SU-DHL-6 (cell line): ENCODE results near the gene SPTAN1.

Experiments
- H2AFZ ChIP-seq: fragments of 200-600 bp; sonication (generic); 2 replicates; pipeline ENCODE4 v1.6.1; 2014; ENCODE audit warnings: low read depth, mild to moderate bottlenecking, moderate library complexity, mixed read lengths, antibody characterized with exemption, low read length; ENCODE audit not compliant: severe bottlenecking
- H3F3A ChIP-seq: fragments of 200-600 bp; shearing (Covaris generic); 2 replicates; pipeline ENCODE4 v1.6.0; 2016; ENCODE audit warnings: antibody characterized with exemption, mild to moderate bottlenecking; ENCODE audit not compliant: insufficient read depth
- H3K27ac ChIP-seq: fragments of 200-600 bp; sonication (generic); 2 replicates; pipeline ENCODE4 v1.5.1; 2016; ENCODE audit warnings: low read depth, mild to moderate bottlenecking, low read length, moderate library complexity, mixed read lengths
- H3K27me3 ChIP-seq: fragments of 200-600 bp; sonication (generic), shearing (Covaris generic); 2 replicates; pipeline ENCODE4 v1.6.0; 2014; ENCODE audit warnings: mild to moderate bottlenecking, low read length
- H3K36me3 ChIP-seq: fragments of 200-600 bp; sonication (generic); 2 replicates; pipeline ENCODE4 v1.6.1; 2014; ENCODE audit warnings: mild to moderate bottlenecking, low read length, mixed read lengths
- H3K4me2 ChIP-seq: fragments of 300-600, 200-600 bp; shearing (Covaris generic), sonication (generic); 2 replicates; pipeline ENCODE4 v1.6.0; 2014; ENCODE audit warnings: low read length, low read depth, mild to moderate bottlenecking; ENCODE audit not compliant: poor library complexity, severe bottlenecking
- H3K4me3 ChIP-seq: fragments of 200-600 bp; sonication (generic); 2 replicates; pipeline ENCODE4 v1.5.1; 2014; ENCODE audit warnings: antibody characterized with exemption, low read length, mild to moderate bottlenecking, mixed read lengths; ENCODE audit not compliant: insufficient read depth, poor library complexity, severe bottlenecking
- H3K79me2 ChIP-seq: fragments of 200-600 bp; sonication (generic); 2 replicates; pipeline ENCODE4 v1.6.1; 2014; ENCODE audit warnings: mild to moderate bottlenecking, low read length, moderate library complexity; ENCODE audit not compliant: insufficient read depth
- H3K9ac ChIP-seq: fragments of 200-600 bp; sonication (generic); 2 replicates; pipeline ENCODE4 v1.7.0; 2014; ENCODE audit warnings: mild to moderate bottlenecking, low read length
- H3K9me2 ChIP-seq: fragments of 200-600 bp; sonication (generic); replicated peaks from 2 replicates; pipeline ENCODE4 v1.6.1; 2014; ENCODE audit warnings: low read length; ENCODE audit not compliant: insufficient read depth
- H3K9me3 ChIP-seq: fragments of 200-600 bp; sonication (generic); 2 replicates; pipeline ENCODE4 v1.6.1; 2014; ENCODE audit warnings: low read length, mixed read lengths; ENCODE audit not compliant: insufficient read depth
- H4K20me1 ChIP-seq: fragments of 200-600 bp; sonication (generic); 2 replicates; pipeline ENCODE4 v1.6.1; 2014; ENCODE audit warnings: low read depth, mild to moderate bottlenecking, antibody characterized with exemption, low read length, moderate library complexity, mixed read lengths
- EZH2phosphoT487 ChIP-seq: fragments of 200-600 bp; sonication (generic), shearing (Covaris generic); conservative IDR thresholded peaks from 2 replicates; pipeline ENCODE4 v1.6.1; 2018; ENCODE audit warnings: mild to moderate bottlenecking, antibody characterized with exemption, low read length, moderate library complexity, mixed read lengths
- TF ChIP-seq, protein P1 (sequence below): fragments of 200-600 bp; sonication (generic); IDR thresholded peaks from one replicate; pipeline ENCODE4 v1.5.1; 2017; ENCODE audit warnings: antibody characterized with exemption, mild to moderate bottlenecking, low read length, moderate library complexity; ENCODE audit not compliant: insufficient read depth, poor library complexity, severe bottlenecking

Gene SPTAN1

DNA sequence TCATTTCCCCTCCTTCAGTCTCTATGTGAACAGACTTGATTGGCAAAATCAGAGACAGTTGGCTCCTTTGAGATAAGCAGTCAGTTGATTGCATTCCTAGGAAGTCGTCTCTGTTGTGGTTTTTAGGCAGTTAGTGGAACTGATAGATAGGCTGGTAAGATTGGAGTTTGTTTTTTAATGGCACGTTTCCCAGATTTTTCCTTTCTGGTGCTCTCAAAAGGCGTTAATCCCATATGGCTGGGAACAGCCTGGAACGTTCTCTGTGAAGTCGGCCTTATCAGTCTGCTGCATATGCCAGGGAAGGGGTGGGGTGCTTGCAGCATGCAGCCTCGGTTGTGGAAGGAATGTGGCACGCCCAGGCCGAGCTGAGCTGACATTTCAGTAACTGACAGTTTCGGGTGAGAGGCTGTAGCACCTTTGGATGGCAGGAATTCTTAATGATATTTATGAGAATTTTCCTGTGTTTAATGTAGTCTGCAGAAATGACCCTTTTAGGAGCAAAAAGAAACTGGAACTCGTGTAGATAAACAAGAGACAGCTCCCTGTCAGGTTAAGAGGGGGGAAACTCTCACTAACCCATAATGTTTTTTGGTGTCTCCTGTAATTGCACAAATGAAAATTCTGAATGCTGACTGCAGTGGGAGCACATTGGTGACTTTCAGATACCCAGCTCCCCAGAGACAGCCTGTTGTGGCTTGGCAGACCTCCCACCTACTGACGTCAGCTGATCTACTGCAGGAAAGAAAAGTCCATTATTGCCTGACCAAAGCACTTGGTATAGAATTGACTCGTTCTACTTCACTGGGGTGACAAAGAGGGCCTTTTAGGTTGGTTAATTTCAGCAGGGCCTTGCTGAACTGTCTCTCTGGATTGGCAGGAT lies 6.3 kb downstream of the SPTAN1 start:
- H3K27me3 ChIP-seq: no peaks in the 10 kb centered on the region
- TF ChIP-seq, protein P1, sequence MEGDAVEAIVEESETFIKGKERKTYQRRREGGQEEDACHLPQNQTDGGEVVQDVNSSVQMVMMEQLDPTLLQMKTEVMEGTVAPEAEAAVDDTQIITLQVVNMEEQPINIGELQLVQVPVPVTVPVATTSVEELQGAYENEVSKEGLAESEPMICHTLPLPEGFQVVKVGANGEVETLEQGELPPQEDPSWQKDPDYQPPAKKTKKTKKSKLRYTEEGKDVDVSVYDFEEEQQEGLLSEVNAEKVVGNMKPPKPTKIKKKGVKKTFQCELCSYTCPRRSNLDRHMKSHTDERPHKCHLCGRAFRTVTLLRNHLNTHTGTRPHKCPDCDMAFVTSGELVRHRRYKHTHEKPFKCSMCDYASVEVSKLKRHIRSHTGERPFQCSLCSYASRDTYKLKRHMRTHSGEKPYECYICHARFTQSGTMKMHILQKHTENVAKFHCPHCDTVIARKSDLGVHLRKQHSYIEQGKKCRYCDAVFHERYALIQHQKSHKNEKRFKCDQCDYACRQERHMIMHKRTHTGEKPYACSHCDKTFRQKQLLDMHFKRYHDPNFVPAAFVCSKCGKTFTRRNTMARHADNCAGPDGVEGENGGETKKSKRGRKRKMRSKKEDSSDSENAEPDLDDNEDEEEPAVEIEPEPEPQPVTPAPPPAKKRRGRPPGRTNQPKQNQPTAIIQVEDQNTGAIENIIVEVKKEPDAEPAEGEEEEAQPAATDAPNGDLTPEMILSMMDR: no peak
- TF ChIP-seq EZH2phosphoT487: no peak
- no peaks in the 10 kb centered on the region for H3K36me3 ChIP-seq
- peaks cover 93% of the 10 kb centered on the region for H3K79me2 ChIP-seq
- peaks cover 19% of the 10 kb centered on the region for H4K20me1 ChIP-seq
- H3F3A ChIP-seq: no peaks in the 10 kb centered on the region; the same call in 1 of the 2 replicates
- H3K9me2 ChIP-seq: no peaks in the 10 kb centered on the region
- H3K9me3 ChIP-seq: no peaks in the 10 kb centered on the region
- no peak overlapping the region for H2AFZ ChIP-seq
- H3K27ac ChIP-seq: no peak overlapping the region
- H3K4me3 ChIP-seq: no peak overlapping the region
- peak overlapping the region; percentile 15 for H3K4me2 ChIP-seq
- no peak overlapping the region for H3K9ac ChIP-seq

DNA sequence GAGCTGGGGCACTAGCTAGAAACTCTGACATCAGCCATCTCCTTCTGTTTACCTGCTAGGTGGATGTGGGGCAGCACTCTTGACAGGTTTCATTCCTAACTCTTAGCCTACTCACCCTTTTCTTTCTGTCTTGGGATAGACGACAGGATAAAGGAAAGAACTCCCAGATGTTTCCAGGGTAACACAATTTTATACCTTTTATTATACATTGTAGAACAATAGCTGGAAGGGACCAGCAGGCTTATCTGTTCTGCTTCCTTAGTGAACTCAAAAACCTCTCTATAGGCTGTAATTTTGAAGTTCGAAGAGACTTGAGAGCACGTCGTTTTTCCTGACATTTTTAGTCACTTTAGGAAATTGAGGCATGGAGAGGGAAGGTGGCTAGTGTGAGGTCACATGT lies 13.2 kb downstream of the SPTAN1 start:
- no peak overlapping the region for H3K4me3 ChIP-seq
- H3K27ac ChIP-seq: no peak overlapping the region
- TF ChIP-seq, protein P1: no peak
- TF ChIP-seq EZH2phosphoT487: no peak
- H3K36me3 ChIP-seq: peaks cover 10% of the 10 kb centered on the region; the same call in 1 of the 2 replicates
- H3K9me2 ChIP-seq: no peaks in the 10 kb centered on the region
- no peak overlapping the region for H3K4me2 ChIP-seq
- H3F3A ChIP-seq: no peaks in the 10 kb centered on the region
- H3K9me3 ChIP-seq: no peaks in the 10 kb centered on the region
- H4K20me1 ChIP-seq: no peaks in the 10 kb centered on the region
- H2AFZ ChIP-seq: no peak overlapping the region
- H3K27me3 ChIP-seq: no peaks in the 10 kb centered on the region
- H3K9ac ChIP-seq: no peak overlapping the region
- H3K79me2 ChIP-seq: peaks cover 45% of the 10 kb centered on the region

DNA sequence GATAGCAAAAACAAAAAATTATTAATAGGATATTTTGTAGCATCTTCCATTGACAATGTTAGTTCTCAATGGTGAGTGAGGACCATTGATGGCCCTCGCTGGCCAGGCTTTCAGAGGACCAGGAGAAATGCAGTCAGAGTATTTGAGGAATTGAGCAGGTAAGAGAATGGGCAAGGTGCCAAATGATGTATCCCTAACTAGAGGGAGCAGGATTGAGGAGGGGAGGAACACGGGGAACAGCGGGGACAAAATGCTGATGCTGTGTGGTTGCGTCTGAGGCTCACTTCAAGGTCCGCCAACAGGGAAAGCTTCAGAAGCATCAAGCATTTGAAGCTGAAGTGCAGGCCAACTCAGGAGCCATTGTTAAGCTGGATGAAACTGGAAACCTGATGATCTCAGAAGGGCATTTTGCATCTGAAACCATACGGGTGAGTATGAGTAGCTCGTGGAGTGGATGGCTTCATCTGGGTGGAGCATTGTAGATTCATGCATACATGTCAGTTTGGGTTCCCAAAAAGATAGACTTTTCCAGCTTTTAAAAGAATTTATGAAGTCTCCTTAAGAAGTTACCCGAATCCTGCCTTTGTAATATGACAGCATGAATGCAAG lies 16.2 kb downstream of the SPTAN1 start:
- Histone ChIP-seq H3K9ac (no peak overlapping the region), H4K20me1 (no peaks in the 10 kb centered on the region), H3K27ac (no peak overlapping the region), H3K27me3 (no peaks in the 10 kb centered on the region), H3F3A (no peaks in the 10 kb centered on the region), H3K36me3 (peaks cover 10% of the 10 kb centered on the region; the same call in 1 of the 2 replicates), H3K4me3 (no peak overlapping the region), H3K4me2 (no peak overlapping the region), H3K9me2 (no peaks in the 10 kb centered on the region), H3K79me2 (peaks cover 21% of the 10 kb centered on the region), H2AFZ (no peak overlapping the region), H3K9me3 (no peaks in the 10 kb centered on the region)
- no peak for TF ChIP-seq EZH2phosphoT487
- TF ChIP-seq, protein P1: no peak
